Activated CD8-positive, alpha-beta memory T cell treated with anti-CD3 and anti-CD28 coated beads, Interleukin-2, amount 50 U/mL, for 4 hours (primary cell): ENCODE measurements around the gene ZNF273.
"Not testable (repeated sequence)": the region's sequence is repeated elsewhere in the genome, so short reads cannot be mapped to it uniquely, and the experiment has no call there.

Source experiments
- DNase-seq: peaks from one replicate; pipeline ENCODE4 v3.0.0-alpha.2; 2020

Gene ZNF273

GRCh38 chr7:64890761-64891362, 12.2 kb upstream of the ZNF273 start:
- no peak for DNase-seq

GRCh38 chr7:64891363-64892081, 11.6 kb upstream of the ZNF273 start:
- DNase-seq = not testable (repeated sequence)

GRCh38 chr7:64892116-64892515, 11.0 kb upstream of the ZNF273 start:
- DNase-seq = no peak

GRCh38 chr7:64892666-64893309, 10.3 kb upstream of the ZNF273 start:
- DNase-seq = no peak

GRCh38 chr7:64893401-64893800, 9.7 kb upstream of the ZNF273 start:
- DNase-seq = no peak

GRCh38 chr7:64902461-64902805, 640 bp upstream of the ZNF273 start:
- not testable (repeated sequence) for DNase-seq

- DNase-seq = no peak
Measured at GRCh38 chr7:64904008-64904407, 935 bp downstream of the ZNF273 start.

- DNase-seq = no peak
Measured at GRCh38 chr7:64905133-64905532, 2.1 kb downstream of the ZNF273 start.

- DNase-seq = no peak
Measured at GRCh38 chr7:64905547-64905946, 2.5 kb downstream of the ZNF273 start.

GRCh38 chr7:64907641-64908326, 4.7 kb downstream of the ZNF273 start:
- no peak for DNase-seq

GRCh38 chr7:64908358-64908757, 5.3 kb downstream of the ZNF273 start:
- DNase-seq = no peak

GRCh38 chr7:64914557-64914956, 11.5 kb downstream of the ZNF273 start:
- DNase-seq = no peak

GRCh38 chr7:64915301-64915700, 12.2 kb downstream of the ZNF273 start:
- not testable (repeated sequence) for DNase-seq

- not testable (repeated sequence) for DNase-seq
Measured at GRCh38 chr7:64928252-64929187, 25.4 kb downstream of the ZNF273 start.

- no peak for DNase-seq
Measured at GRCh38 chr7:64934478-64934877, 31.4 kb downstream of the ZNF273 start.

- no peak for DNase-seq
Measured at GRCh38 chr7:64938540-64938939, 35.5 kb downstream of the ZNF273 start.

GRCh38 chr7:64940021-64940420, 36.9 kb downstream of the ZNF273 start:
- DNase-seq = not testable (repeated sequence)

- DNase-seq = not testable (repeated sequence)
Measured at GRCh38 chr7:64944667-64945502, 41.8 kb downstream of the ZNF273 start.

GRCh38 chr7:64945503-64946175, 42.6 kb downstream of the ZNF273 start:
- DNase-seq = no peak

- no peak for DNase-seq
Measured at GRCh38 chr7:64946772-64947171, 43.7 kb downstream of the ZNF273 start.
